ENCODE results near the gene TINCR. TPM values are rescaled to one million over a fixed set of nuclear protein-coding genes. Genes with fewer than 3 reads are reported as not detected.
A peak's percentile ranks its signal among the peaks of the same experiment; 100 is the strongest.

Gene TINCR
- total RNA-seq, 1 experiment from 2014 or later: 0.85 TPM

GRCh38 chr19:5592531-5593342, 25.0 kb upstream of the TINCR start:
- Mint-ChIP-seq H3K4me1 (no peaks in the 10 kb centered on the region), H3K36me3 (peaks cover 67% of the 10 kb centered on the region), H3K27me3 (ENCODE audit: low read depth) (no peaks in the 10 kb centered on the region; the same call in 1 of the 2 replicates), H3K9me3 (no peaks in the 10 kb centered on the region), H3K4me3 (no peak overlapping the region), H3K27ac (peak overlapping the region; percentile 45; the same call in 1 of the 2 replicates)
- ChIA-PET CTCF (no interaction called here), POLR2A (no interaction called here)
- ATAC-seq (no peak), DNase-seq (ENCODE audit: low spot score) (no peak)
- no peak for TF ChIP-seq ESRRA (CRISPR knock-in tag; IDR thresholded peaks at IDR 0.05; ENCODE audit: borderline replicate concordance)
- TF ChIP-seq ZBTB21 (CRISPR knock-in tag; IDR thresholded peaks at IDR 0.05; ENCODE audit: borderline replicate concordance): no peak
- no peak for TF ChIP-seq RELA (CRISPR knock-in tag; IDR thresholded peaks at IDR 0.05; ENCODE audit: borderline replicate concordance)
- TF ChIP-seq, protein P1, sequence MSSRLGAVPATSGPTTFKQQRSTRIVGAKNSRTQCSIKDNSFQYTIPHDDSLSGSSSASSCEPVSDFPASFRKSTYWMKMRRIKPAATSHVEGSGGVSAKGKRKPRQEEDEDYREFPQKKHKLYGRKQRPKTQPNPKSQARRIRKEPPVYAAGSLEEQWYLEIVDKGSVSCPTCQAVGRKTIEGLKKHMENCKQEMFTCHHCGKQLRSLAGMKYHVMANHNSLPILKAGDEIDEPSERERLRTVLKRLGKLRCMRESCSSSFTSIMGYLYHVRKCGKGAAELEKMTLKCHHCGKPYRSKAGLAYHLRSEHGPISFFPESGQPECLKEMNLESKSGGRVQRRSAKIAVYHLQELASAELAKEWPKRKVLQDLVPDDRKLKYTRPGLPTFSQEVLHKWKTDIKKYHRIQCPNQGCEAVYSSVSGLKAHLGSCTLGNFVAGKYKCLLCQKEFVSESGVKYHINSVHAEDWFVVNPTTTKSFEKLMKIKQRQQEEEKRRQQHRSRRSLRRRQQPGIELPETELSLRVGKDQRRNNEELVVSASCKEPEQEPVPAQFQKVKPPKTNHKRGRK (CRISPR knock-in tag; IDR thresholded peaks at IDR 0.05; ENCODE audit: borderline replicate concordance): no peak
- TF ChIP-seq, protein P2, sequence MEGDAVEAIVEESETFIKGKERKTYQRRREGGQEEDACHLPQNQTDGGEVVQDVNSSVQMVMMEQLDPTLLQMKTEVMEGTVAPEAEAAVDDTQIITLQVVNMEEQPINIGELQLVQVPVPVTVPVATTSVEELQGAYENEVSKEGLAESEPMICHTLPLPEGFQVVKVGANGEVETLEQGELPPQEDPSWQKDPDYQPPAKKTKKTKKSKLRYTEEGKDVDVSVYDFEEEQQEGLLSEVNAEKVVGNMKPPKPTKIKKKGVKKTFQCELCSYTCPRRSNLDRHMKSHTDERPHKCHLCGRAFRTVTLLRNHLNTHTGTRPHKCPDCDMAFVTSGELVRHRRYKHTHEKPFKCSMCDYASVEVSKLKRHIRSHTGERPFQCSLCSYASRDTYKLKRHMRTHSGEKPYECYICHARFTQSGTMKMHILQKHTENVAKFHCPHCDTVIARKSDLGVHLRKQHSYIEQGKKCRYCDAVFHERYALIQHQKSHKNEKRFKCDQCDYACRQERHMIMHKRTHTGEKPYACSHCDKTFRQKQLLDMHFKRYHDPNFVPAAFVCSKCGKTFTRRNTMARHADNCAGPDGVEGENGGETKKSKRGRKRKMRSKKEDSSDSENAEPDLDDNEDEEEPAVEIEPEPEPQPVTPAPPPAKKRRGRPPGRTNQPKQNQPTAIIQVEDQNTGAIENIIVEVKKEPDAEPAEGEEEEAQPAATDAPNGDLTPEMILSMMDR (IDR thresholded peaks at IDR 0.05): no peak
- no peak for TF ChIP-seq ETV6 (CRISPR knock-in tag; IDR thresholded peaks at IDR 0.05)
- no peak for TF ChIP-seq MAX (CRISPR knock-in tag; IDR thresholded peaks at IDR 0.05)
- TF ChIP-seq HMGA2 (CRISPR knock-in tag; IDR thresholded peaks at IDR 0.05): no peak
- TF ChIP-seq, protein P3, sequence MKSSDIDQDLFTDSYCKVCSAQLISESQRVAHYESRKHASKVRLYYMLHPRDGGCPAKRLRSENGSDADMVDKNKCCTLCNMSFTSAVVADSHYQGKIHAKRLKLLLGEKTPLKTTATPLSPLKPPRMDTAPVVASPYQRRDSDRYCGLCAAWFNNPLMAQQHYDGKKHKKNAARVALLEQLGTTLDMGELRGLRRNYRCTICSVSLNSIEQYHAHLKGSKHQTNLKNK (CRISPR knock-in tag; IDR thresholded peaks at IDR 0.05): no peak
- no peak for TF ChIP-seq SMAD4 (CRISPR knock-in tag; IDR thresholded peaks at IDR 0.05)
- no peak for TF ChIP-seq GRHL2 (CRISPR knock-in tag; IDR thresholded peaks at IDR 0.05; ENCODE audit: insufficient replicate concordance, severe bottlenecking)
- no peak for TF ChIP-seq ZNF396 (CRISPR knock-in tag; IDR thresholded peaks at IDR 0.05; ENCODE audit: borderline replicate concordance)
- no peak for TF ChIP-seq TP53 (CRISPR knock-in tag; IDR thresholded peaks at IDR 0.05)
- no peak for TF ChIP-seq USF2 (CRISPR knock-in tag; IDR thresholded peaks at IDR 0.05)
- no peak for TF ChIP-seq JUN (CRISPR knock-in tag; IDR thresholded peaks at IDR 0.05)
- TF ChIP-seq, protein P4, sequence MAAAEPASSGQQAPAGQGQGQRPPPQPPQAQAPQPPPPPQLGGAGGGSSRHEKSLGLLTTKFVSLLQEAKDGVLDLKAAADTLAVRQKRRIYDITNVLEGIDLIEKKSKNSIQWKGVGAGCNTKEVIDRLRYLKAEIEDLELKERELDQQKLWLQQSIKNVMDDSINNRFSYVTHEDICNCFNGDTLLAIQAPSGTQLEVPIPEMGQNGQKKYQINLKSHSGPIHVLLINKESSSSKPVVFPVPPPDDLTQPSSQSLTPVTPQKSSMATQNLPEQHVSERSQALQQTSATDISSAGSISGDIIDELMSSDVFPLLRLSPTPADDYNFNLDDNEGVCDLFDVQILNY (CRISPR knock-in tag; IDR thresholded peaks at IDR 0.05): no peak
- no peak for TF ChIP-seq CBFB (CRISPR knock-in tag; IDR thresholded peaks at IDR 0.05; ENCODE audit: low read depth)
- no peak for TF ChIP-seq ELF4 (CRISPR knock-in tag; IDR thresholded peaks at IDR 0.05; ENCODE audit: low read depth)
- no peak for TF ChIP-seq CREM (CRISPR knock-in tag; IDR thresholded peaks at IDR 0.05)

DNA sequence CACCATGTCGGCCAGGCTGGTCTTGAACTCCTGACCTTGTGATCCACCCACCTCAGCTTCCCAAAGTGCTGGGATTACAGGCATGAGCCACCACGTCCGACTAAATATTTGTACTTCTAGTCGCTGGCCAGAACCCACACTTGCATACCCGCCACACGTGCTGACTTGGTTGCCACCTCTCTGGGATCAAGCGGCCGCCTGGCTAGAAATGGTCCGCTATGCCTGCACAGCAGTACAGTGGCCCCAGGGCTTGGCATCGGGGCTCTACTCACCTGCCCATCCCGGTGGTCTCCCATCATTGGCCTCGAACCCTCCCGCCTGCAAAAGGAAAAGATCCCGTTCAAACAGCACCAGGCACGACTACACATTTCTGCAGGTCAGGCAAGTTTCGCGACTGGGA, 23.7 kb upstream of the TINCR start:
- POLR2A ChIA-PET: no interaction called here
- TF ChIP-seq TEAD4 (CRISPR knock-in tag; IDR thresholded peaks at IDR 0.05): no peak
- TF ChIP-seq HMGXB4 (CRISPR knock-in tag; IDR thresholded peaks at IDR 0.05): no peak
- TF ChIP-seq, protein P1 (CRISPR knock-in tag; IDR thresholded peaks at IDR 0.05; ENCODE audit: borderline replicate concordance): no peak
- TF ChIP-seq, protein P5, sequence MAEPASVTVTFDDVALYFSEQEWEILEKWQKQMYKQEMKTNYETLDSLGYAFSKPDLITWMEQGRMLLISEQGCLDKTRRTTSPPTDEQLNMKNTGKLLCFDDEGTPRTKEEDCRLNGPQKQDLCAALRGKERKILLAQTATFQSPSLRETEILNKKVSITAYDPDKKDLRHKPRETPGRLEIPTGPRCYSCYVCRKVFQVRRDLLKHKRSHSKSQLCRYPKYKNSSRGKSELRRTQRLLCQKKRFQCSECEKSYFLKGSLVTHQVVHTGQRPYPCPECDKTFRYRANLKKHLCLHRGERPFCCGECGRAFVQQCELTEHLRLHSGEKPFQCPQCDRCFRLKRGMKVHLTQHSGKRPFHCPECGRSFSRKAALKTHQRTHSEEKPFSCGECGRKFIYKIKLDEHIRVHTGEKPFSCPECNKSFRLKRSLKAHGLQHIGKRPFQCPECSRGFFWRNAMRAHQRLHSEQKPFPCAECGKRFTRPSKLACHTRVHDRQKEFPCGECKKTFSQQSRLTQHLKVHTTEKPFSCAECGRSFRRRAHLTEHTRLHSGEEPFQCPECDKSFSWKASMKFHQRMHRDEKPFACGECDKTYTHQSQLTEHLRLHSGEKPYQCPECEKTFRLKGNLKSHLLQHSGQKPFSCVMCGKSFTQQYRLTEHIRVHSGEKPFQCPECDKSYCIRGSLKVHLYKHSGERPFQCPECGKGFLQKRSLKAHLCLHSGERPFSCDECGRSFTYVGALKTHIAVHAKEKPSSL (CRISPR knock-in tag; conservative IDR thresholded peaks at IDR 0.05): no peak

More for the DNA sequence above, 23.7 kb upstream of the TINCR start:
- no peak for DNase-seq (ENCODE audit: low spot score)
- H3K4me3 Mint-ChIP-seq: no peak overlapping the region
- H3K4me1 Mint-ChIP-seq: peaks cover 4% of the 10 kb centered on the region
- H3K27me3 Mint-ChIP-seq (ENCODE audit: low read depth): no peaks in the 10 kb centered on the region; the same call in 1 of the 2 replicates
- no peaks in the 10 kb centered on the region for H3K9me3 Mint-ChIP-seq
- H3K36me3 Mint-ChIP-seq: peaks cover 59% of the 10 kb centered on the region
- ATAC-seq: no peak
- no peak overlapping the region for H3K27ac Mint-ChIP-seq
- CTCF ChIA-PET: no interaction called here

Data from WTC11 (cell line).